ENCODE data around the gene AXIN1. TPM values are rescaled to one million over a fixed set of nuclear protein-coding genes. Genes with fewer than 3 reads are reported as not detected.
"Not testable (repeated sequence)": the region's sequence is repeated elsewhere in the genome, so short reads cannot be mapped to it uniquely, and the experiment has no call there.

AXIN1 gene
- total RNA-seq, 4 donors from 2014 or later, result 17.5 to 29.7 (median 26.4) TPM

DNA sequence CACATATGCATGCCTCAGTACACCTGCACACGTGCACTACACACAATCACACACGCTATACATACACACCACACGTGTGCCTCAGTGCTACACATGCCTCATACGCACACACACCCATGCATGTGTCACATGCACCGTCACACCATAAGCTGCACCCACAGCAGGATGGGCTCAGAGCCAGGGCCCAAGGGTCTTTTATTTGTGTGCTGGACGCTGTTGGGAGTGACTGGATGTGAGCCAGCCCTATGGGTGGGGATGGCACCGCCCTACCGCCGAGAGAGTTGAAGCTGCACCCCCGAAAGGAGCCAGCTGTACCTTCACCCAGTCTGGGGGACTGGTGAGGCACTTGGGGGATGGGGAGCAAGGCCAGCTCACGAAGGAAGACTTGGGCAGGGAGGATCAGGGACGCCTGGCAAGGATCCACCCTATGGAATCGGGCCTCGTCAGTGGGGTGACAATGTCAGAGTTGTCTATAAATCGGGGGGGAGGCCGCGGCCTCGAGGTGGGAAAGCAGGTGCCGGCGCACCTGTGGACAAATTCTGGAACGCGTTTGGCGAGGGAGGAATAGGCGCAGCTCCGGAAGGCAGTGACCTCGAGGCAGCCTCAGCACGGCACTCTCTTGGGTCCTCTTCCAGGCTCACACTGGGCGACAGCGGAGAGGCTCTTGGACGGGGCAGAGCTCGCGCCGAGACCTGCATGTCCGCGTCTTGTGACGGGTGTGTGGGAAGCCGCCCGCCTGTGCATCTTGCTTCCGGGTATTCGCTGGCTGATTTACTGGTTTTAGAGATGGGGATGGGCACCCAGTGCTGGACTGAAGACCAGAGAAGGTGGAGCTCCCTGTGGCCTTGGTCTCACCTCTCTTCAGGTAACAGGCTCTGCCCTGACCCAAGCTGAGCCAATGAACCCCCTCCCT lies 84.1 kb downstream of the AXIN1 start:
- Histone ChIP-seq H3K4me1 (no peaks in the 10 kb centered on the region), H3K27ac (no peak overlapping the region), H3K36me3 (peaks cover 16 to 19% of the 10 kb centered on the region in 2 donors), H3K9me3 (no peaks in the 10 kb centered on the region), H3K4me3 (replicated peaks in 1 of 3) (no peak overlapping the region), H3K27me3 (no peaks in the 10 kb centered on the region)
- 71 to 76% methylated on average over 33 to 40 of the region's 40 CpGs for WGBS, 2 donors
- no peak for DNase-seq
- TF ChIP-seq, protein P1, sequence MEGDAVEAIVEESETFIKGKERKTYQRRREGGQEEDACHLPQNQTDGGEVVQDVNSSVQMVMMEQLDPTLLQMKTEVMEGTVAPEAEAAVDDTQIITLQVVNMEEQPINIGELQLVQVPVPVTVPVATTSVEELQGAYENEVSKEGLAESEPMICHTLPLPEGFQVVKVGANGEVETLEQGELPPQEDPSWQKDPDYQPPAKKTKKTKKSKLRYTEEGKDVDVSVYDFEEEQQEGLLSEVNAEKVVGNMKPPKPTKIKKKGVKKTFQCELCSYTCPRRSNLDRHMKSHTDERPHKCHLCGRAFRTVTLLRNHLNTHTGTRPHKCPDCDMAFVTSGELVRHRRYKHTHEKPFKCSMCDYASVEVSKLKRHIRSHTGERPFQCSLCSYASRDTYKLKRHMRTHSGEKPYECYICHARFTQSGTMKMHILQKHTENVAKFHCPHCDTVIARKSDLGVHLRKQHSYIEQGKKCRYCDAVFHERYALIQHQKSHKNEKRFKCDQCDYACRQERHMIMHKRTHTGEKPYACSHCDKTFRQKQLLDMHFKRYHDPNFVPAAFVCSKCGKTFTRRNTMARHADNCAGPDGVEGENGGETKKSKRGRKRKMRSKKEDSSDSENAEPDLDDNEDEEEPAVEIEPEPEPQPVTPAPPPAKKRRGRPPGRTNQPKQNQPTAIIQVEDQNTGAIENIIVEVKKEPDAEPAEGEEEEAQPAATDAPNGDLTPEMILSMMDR (IDR thresholded peaks at IDR 0.05), result no peak
- TF ChIP-seq POLR2A (IDR thresholded peaks at IDR 0.05), result no peak
- intact Hi-C loops (cut with DNase I), result no loop called here

DNA sequence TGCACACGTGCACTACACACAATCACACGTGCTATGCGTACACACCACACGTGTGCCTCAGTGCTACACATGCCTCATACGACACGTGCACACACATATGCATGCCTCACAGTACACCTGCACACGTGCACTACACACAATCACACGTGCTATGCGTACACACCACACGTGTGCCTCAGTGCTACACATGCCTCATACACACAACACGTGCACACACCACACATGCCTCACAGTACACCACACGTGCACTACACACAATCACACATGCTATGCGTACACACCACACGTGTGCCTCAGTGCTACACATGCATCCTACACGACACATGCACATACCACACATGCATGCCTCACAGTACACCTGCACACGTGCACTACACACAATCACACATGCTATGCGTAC lies 85.0 kb downstream of the AXIN1 start:
- H3K9me3 ChIP-seq; H3K4me1 ChIP-seq; intact Hi-C loops (cut with DNase I); H3K4me3 ChIP-seq (replicated peaks in 1 of 3); H3K27me3 ChIP-seq; H3K27ac ChIP-seq; DNase-seq: not testable (repeated sequence)
- H3K36me3 ChIP-seq, result peaks cover 23 to 28% of the 10 kb centered on the region in 2 donors
- whole genome bisulfite sequencing, 2 donors, result 87 to 91% methylated on average over 17 of the region's 17 CpGs

DNA sequence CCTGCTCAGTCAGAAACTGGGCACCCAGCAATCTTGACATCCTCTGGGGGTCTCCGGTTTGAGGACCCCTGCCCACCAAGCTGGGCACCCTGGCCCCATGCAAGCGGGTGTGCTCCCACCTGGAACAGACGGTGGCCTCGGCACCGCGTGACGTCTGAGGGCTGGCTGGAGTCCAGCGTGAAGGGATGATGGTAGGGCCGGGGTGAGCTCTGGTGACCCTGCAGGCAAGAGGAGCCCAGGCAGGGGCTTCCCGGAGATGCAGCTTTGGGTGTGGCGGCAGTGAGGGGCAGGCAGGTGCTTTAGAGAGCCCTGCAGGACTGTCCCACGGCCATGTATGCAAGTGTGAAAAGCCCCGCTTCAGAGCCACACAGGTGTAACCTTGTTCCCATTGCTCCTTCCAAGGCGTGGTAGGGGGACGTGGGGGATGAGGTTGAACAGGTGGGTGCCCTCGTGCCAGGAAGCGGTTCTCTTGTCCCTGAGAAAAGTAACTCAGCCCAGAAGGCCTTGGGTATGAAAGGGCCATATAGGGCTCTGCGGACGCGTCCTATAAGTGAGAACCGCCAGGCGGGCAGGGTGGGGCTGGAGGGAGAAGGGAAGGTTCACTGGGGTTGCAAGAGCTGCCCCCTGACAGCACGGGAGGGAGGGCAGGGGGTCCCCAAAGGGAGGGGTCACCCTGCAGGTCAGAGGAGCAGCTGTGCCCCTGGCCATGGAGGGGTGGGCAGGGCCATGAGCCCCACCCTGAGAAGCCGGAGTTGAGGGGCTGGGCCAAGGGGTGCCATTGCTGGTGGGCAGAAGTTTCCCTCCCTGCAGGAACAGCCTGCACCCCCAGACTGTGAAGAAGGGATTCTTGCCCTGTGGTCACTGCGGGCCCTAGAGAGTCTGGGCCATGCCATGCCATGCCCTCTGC lies 86.0 kb downstream of the AXIN1 start:
- Histone ChIP-seq H3K27me3 (no peaks in the 10 kb centered on the region), H3K4me3 (replicated peaks in 1 of 3) (no peak overlapping the region), H3K27ac (no peak overlapping the region), H3K4me1 (peaks cover 0 to 2% of the 10 kb centered on the region in 2 donors), H3K36me3 (peaks cover 33 to 38% of the 10 kb centered on the region in 2 donors), H3K9me3 (no peaks in the 10 kb centered on the region)
- WGBS, 2 donors, result 79 to 86% methylated on average over 13 to 18 of the region's 25 CpGs
- DNase-seq, result no peak
- TF ChIP-seq, protein P1 (IDR thresholded peaks at IDR 0.05), result no peak
- TF ChIP-seq POLR2A (IDR thresholded peaks at IDR 0.05), result no peak
- intact Hi-C loops (cut with DNase I), result no loop called here

DNA sequence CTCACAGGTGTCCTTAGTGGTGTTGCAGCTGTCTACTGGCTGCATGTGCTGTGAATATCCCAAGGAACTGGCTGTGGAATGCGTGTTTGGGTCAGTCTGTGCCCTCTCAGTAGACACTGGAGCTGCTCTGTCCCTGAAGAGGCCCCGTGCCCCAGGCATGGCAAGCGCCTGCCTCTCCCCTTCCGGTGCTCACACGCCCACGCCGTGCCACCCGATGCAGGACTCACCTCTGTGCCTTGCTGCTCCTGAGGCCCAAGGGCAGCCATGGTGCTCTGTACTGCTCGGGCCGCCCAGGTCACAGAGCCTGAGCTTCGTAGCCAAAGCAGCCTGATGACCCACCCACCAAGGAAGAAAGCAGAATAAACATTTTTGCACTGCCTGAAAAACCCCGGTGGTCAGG lies 86.8 kb downstream of the AXIN1 start:
- Histone ChIP-seq H3K4me1 (peaks cover 8 to 10% of the 10 kb centered on the region in 2 donors), H3K27ac (no peak overlapping the region), H3K9me3 (no peaks in the 10 kb centered on the region), H3K27me3 (no peaks in the 10 kb centered on the region), H3K4me3 (replicated peaks in 1 of 3) (no peak overlapping the region), H3K36me3 (peaks cover 34 to 41% of the 10 kb centered on the region in 2 donors)
- WGBS, 2 donors, result 78 to 84% methylated on average over 6 to 12 of the region's 12 CpGs
- no peak for DNase-seq
- intact Hi-C loops (cut with DNase I), result no loop called here
- no peak for TF ChIP-seq POLR2A (IDR thresholded peaks at IDR 0.05)
- TF ChIP-seq, protein P1 (IDR thresholded peaks at IDR 0.05), result no peak

- WGBS, 2 donors, result 91 to 97% methylated on average over 12 to 13 of the region's 14 CpGs
- H3K36me3 ChIP-seq, result peaks cover 39 to 44% of the 10 kb centered on the region in 2 donors
- TF ChIP-seq POLR2A (IDR thresholded peaks at IDR 0.05), result no peak
- TF ChIP-seq, protein P1 (IDR thresholded peaks at IDR 0.05), result no peak
- H3K9me3 ChIP-seq, result no peaks in the 10 kb centered on the region
- no peak overlapping the region for H3K27ac ChIP-seq
- peaks cover 8 to 10% of the 10 kb centered on the region in 2 donors for H3K4me1 ChIP-seq
- intact Hi-C loops (cut with DNase I), result no loop called here
- no peak overlapping the region for H3K4me3 ChIP-seq (replicated peaks in 1 of 3)
- DNase-seq, result no peak
- no peaks in the 10 kb centered on the region for H3K27me3 ChIP-seq
Observed at GRCh38 chr16:265002-265529, 87.5 kb downstream of the AXIN1 start.

Measured in thyroid gland (tissue), 4 donors.